ENCODE results near the gene SUSD4. TPM values are rescaled to one million over a fixed set of nuclear protein-coding genes. Genes with fewer than 3 reads are reported as not detected.

SUSD4 gene
- polyA plus RNA-seq, 2 of the 4 experiments (the other 2 are of a cell fraction), result 0.61 to 0.85 TPM

DNA sequence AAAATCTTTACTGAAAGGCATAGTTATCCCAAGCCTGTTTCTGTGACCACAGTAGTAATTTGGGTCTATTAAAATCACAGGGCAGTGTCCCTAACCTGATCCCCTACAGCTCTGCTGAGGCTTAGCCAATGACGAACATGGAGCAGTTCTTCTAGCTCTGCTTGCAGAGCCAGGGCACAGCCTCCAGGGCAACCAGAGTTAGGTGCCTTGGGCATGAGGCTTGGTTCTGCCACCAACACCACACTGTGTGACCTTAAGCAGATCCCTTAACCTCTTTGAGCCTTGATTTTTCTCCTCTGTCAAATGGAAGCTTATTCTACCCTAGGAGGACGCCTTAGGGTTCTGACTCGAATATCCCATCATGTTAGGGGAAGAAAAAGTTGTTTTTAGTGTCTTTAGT is 134.2 kb downstream of the SUSD4 start (continued):
- TF ChIP-seq, protein P1, sequence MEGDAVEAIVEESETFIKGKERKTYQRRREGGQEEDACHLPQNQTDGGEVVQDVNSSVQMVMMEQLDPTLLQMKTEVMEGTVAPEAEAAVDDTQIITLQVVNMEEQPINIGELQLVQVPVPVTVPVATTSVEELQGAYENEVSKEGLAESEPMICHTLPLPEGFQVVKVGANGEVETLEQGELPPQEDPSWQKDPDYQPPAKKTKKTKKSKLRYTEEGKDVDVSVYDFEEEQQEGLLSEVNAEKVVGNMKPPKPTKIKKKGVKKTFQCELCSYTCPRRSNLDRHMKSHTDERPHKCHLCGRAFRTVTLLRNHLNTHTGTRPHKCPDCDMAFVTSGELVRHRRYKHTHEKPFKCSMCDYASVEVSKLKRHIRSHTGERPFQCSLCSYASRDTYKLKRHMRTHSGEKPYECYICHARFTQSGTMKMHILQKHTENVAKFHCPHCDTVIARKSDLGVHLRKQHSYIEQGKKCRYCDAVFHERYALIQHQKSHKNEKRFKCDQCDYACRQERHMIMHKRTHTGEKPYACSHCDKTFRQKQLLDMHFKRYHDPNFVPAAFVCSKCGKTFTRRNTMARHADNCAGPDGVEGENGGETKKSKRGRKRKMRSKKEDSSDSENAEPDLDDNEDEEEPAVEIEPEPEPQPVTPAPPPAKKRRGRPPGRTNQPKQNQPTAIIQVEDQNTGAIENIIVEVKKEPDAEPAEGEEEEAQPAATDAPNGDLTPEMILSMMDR (IDR thresholded peaks at IDR 0.05), result no peak
- no peak for TF ChIP-seq TP53 (CRISPR knock-in tag; IDR thresholded peaks at IDR 0.05)

DNA sequence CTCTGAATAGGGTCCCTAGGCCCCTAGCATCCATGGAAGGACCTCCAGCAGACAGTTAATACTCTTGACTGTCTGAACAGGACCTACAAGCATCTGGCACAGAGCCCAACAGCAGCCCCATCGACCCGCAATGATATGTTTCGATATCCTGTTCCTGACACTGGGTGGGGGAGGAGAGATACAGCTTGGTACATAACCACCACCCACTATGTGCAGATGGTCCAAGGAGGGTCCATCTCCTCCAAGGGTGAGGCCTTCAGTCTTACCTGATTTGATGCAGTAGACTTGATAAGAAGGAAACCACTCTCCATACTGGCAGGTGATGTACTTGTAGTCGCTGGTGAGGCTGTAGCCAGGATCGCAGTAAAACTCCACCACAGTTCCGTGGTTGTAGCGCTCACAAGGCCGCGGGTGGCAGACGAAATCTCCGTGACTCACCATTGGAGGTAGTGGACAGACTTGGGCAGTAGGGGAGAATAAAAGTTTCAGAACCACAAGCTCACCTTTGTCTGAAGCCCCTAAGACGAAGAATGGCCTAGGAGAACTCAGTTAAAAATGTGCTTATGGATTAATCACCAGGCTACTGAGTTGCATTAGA is 134.9 kb downstream of the SUSD4 start:
- no peak for FAIRE-seq
- no peak for DNase-seq (ENCODE audit: low read depth in 1 of 2, low spot score in 1 of 2)
- ChIA-PET POLR2A (no interaction called here), CTCF (interaction anchor here (0.6 kb wide), 1 partner anchor 105 kb away, joined by 3 read pairs; no protein-coding TSS in a partner anchor)
- ATAC-seq, result no peak
- H3K4me1 ChIP-seq, result peaks cover 12% of the 10 kb centered on the region
- H3K4me2 ChIP-seq, result no peak overlapping the region
- 81% methylated on average over 11 of the region's 12 CpGs for WGBS (ENCODE audit: missing lambda C conversion rate)
- no peak overlapping the region for H3K27ac ChIP-seq
- no peaks in the 10 kb centered on the region for H3K9me3 ChIP-seq
- no peak for TF ChIP-seq BHLHE40 (IDR thresholded peaks at IDR 0.05; ENCODE audit: low read depth, low read length)
- TF ChIP-seq SREBF2 (IDR thresholded peaks at IDR 0.05), result no peak
- TF ChIP-seq MAZ (IDR thresholded peaks at IDR 0.05; ENCODE audit: borderline replicate concordance, low read depth, low read length), result no peak
- TF ChIP-seq, protein P2, sequence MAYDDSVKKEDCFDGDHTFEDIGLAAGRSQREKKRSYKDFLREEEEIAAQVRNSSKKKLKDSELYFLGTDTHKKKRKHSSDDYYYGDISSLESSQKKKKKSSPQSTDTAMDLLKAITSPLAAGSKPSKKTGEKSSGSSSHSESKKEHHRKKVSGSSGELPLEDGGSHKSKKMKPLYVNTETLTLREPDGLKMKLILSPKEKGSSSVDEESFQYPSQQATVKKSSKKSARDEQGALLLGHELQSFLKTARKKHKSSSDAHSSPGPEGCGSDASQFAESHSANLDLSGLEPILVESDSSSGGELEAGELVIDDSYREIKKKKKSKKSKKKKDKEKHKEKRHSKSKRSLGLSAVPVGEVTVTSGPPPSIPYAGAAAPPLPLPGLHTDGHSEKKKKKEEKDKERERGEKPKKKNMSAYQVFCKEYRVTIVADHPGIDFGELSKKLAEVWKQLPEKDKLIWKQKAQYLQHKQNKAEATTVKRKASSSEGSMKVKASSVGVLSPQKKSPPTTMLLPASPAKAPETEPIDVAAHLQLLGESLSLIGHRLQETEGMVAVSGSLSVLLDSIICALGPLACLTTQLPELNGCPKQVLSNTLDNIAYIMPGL (CRISPR knock-in tag; IDR thresholded peaks at IDR 0.05; ENCODE audit: borderline replicate concordance), result no peak
- no peak for TF ChIP-seq CBX2 (IDR thresholded peaks at IDR 0.05; ENCODE audit: borderline replicate concordance, low read depth)
- TF ChIP-seq, protein P3, sequence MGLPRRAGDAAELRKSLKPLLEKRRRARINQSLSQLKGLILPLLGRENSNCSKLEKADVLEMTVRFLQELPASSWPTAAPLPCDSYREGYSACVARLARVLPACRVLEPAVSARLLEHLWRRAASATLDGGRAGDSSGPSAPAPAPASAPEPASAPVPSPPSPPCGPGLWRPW (IDR thresholded peaks at IDR 0.05), result no peak
- TF ChIP-seq KDM1A (IDR thresholded peaks at IDR 0.05; ENCODE audit: low read depth), result no peak
- no peak for TF ChIP-seq RFX5 (IDR thresholded peaks at IDR 0.05)
- no peak for TF ChIP-seq ZFP36 (IDR thresholded peaks at IDR 0.05; ENCODE audit: borderline replicate concordance, partially characterized antibody)
- TF ChIP-seq, protein P4, sequence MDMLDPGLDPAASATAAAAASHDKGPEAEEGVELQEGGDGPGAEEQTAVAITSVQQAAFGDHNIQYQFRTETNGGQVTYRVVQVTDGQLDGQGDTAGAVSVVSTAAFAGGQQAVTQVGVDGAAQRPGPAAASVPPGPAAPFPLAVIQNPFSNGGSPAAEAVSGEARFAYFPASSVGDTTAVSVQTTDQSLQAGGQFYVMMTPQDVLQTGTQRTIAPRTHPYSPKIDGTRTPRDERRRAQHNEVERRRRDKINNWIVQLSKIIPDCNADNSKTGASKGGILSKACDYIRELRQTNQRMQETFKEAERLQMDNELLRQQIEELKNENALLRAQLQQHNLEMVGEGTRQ (IDR thresholded peaks at IDR 0.05), result no peak
- H3K4me3 ChIP-seq, result no peak overlapping the region

DNA sequence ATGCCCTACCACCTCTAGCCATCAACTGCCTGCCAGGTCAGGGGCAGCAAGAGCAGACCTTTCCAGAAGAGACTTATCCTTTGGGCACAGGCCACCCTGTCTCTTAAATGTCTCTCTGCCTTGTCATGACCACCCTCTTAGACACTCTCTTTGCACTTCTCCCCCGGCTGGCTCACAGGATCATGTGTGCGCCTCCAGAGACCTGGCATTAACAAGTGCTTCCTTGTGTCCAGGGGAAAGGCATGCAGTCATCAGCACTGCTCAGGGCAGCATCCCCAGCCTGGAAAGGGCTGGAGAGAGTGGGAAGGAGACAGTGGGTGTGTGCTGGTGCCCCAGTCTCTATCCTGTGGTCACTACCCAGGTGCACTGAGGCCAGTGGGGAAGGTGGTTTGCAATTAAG is 135.8 kb downstream of the SUSD4 start:
- no peak for ATAC-seq
- 71% methylated on average over 2 of the region's 2 CpGs for WGBS (ENCODE audit: missing lambda C conversion rate)
- POLR2A ChIA-PET, result no interaction called here
- no peak overlapping the region for H3K27ac ChIP-seq
- FAIRE-seq, result no peak
- H3K9me3 ChIP-seq, result no peaks in the 10 kb centered on the region
- CTCF ChIA-PET, result interaction anchor here (0.6 to 1.5 kb wide), 2 partner anchors 14 to 104 kb away, joined by 3 to 5 read pairs; no protein-coding TSS in a partner anchor
- H3K4me3 ChIP-seq, result no peak overlapping the region
- no peak for DNase-seq (ENCODE audit: low read depth in 1 of 2, low spot score in 1 of 2)
- no peak overlapping the region for H3K4me2 ChIP-seq
- H3K4me1 ChIP-seq, result peaks cover 4% of the 10 kb centered on the region; the same call in 2 of the 3 replicates
- TF ChIP-seq MAZ (IDR thresholded peaks at IDR 0.05; ENCODE audit: borderline replicate concordance, low read depth, low read length) (no peak), TP53 (CRISPR knock-in tag; IDR thresholded peaks at IDR 0.05) (no peak), GATA3 (IDR thresholded peaks at IDR 0.05; ENCODE audit: borderline replicate concordance) (no peak), HEYL (CRISPR knock-in tag; IDR thresholded peaks at IDR 0.05) (no peak), TFCP2L1 (CRISPR knock-in tag; IDR thresholded peaks at IDR 0.05) (no peak), SREBF2 (IDR thresholded peaks at IDR 0.05) (no peak), PHF8 (IDR thresholded peaks at IDR 0.05; ENCODE audit: borderline replicate concordance, low read depth) (no peak), FOXS1 (CRISPR knock-in tag; IDR thresholded peaks at IDR 0.05) (no peak), KDM5A (IDR thresholded peaks at IDR 0.05) (no peak), EHF (CRISPR knock-in tag; IDR thresholded peaks at IDR 0.05) (no peak), HOXA7 (CRISPR knock-in tag; IDR thresholded peaks at IDR 0.05) (no peak), RNF2 (IDR thresholded peaks at IDR 0.05; ENCODE audit: borderline replicate concordance, low read depth) (no peak), RCOR1 (IDR thresholded peaks at IDR 0.05; ENCODE audit: low read depth, low read length) (no peak), ZNF302 (CRISPR knock-in tag; IDR thresholded peaks at IDR 0.05) (no peak), NPAS2 (CRISPR knock-in tag; IDR thresholded peaks at IDR 0.05; ENCODE audit: borderline replicate concordance) (no peak), POLR2AphosphoS2 (conservative IDR thresholded peaks at IDR 0.05; ENCODE audit: low read length) (no peak)
- TF ChIP-seq, protein P5, sequence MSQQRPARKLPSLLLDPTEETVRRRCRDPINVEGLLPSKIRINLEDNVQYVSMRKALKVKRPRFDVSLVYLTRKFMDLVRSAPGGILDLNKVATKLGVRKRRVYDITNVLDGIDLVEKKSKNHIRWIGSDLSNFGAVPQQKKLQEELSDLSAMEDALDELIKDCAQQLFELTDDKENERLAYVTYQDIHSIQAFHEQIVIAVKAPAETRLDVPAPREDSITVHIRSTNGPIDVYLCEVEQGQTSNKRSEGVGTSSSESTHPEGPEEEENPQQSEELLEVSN (IDR thresholded peaks at IDR 0.05; ENCODE audit: borderline replicate concordance, low read depth), result no peak
- TF ChIP-seq, protein P1 (IDR thresholded peaks at IDR 0.05), result no peak
- TF ChIP-seq, protein P4 (IDR thresholded peaks at IDR 0.05), result no peak

Data from A549 (cell line).